Trophoblast cell (in vitro differentiated cells and primary cell): ENCODE measurements around the gene SLC6A18. TPM values are rescaled to one million over a fixed set of nuclear protein-coding genes. Genes with fewer than 3 reads are reported as not detected.

Experiments
- DNase-seq, 2 donors: peaks; one replicate each; pipeline ENCODE4 v3.0.0-alpha.2; 2016
- H2AFZ ChIP-seq: 2 replicates; pipeline ENCODE4 v1.6.1; 2013; ENCODE audit warnings: low read length, moderate library complexity, mild to moderate bottlenecking; ENCODE audit not compliant: insufficient read depth, poor library complexity
- H2AK5ac ChIP-seq: 2 replicates; pipeline ENCODE4 v1.6.1; 2013; ENCODE audit warnings: mild to moderate bottlenecking, low read length
- H2BK120ac ChIP-seq: 2 replicates; pipeline ENCODE4 v1.6.1; 2013; ENCODE audit warnings: low read length, mild to moderate bottlenecking, moderate library complexity; ENCODE audit not compliant: insufficient read depth, poor library complexity
- H2BK12ac ChIP-seq: 2 replicates; pipeline ENCODE4 v1.6.1; 2013; ENCODE audit warnings: mild to moderate bottlenecking, low read length, moderate library complexity
- H2BK5ac ChIP-seq: 2 replicates; pipeline ENCODE4 v1.6.1; 2013; ENCODE audit warnings: low read length, low read depth, moderate library complexity, mild to moderate bottlenecking; ENCODE audit not compliant: poor library complexity
- H3K14ac ChIP-seq: 2 replicates; pipeline ENCODE4 v1.6.1; 2013; ENCODE audit warnings: mild to moderate bottlenecking, low read length
- H3K18ac ChIP-seq: 2 replicates; pipeline ENCODE4 v1.6.1; 2013; ENCODE audit warnings: mild to moderate bottlenecking, low read length
- H3K23ac ChIP-seq: 2 replicates; pipeline ENCODE4 v1.6.1; 2013; ENCODE audit warnings: low read length
- H3K27ac ChIP-seq: 2 replicates; pipeline ENCODE4 v1.5.1; 2013; ENCODE audit warnings: low read depth, mild to moderate bottlenecking, inconsistent platforms, low read length, moderate library complexity
- H3K27me3 ChIP-seq: 2 replicates; pipeline ENCODE4 v1.6.1; 2013; ENCODE audit warnings: inconsistent platforms, mild to moderate bottlenecking, low read length, moderate library complexity; ENCODE audit not compliant: insufficient read depth
- H3K36me3 ChIP-seq, 2 experiments: 1 replicate in 1 of 2; 2 replicates in 1 of 2; pipeline ENCODE4 v1.6.1; 2013; ENCODE audit warnings: low read length in 2 of 2, mild to moderate bottlenecking in 2 of 2, moderate library complexity in 1 of 2; ENCODE audit not compliant: insufficient read depth in 2 of 2, control insufficient read depth in 1 of 2
- H3K4ac ChIP-seq: 2 replicates; pipeline ENCODE4 v1.6.1; 2013; ENCODE audit warnings: low read depth, mild to moderate bottlenecking, low read length, moderate library complexity
- H3K4me1 ChIP-seq, 2 experiments: 1 replicate in 1 of 2; 2 replicates in 1 of 2; pipeline ENCODE4 v1.6.1; 2013; ENCODE audit warnings: low read length in 2 of 2, mild to moderate bottlenecking in 2 of 2, moderate library complexity in 1 of 2; ENCODE audit not compliant: insufficient read depth in 2 of 2, control insufficient read depth in 1 of 2
- H3K4me2 ChIP-seq: 2 replicates; pipeline ENCODE4 v1.6.1; 2013; ENCODE audit warnings: inconsistent platforms, mild to moderate bottlenecking, low read length, moderate library complexity
- H3K4me3 ChIP-seq: 2 replicates; pipeline ENCODE4 v1.5.1; 2013; ENCODE audit warnings: mild to moderate bottlenecking, low read depth, low read length, inconsistent platforms
- H3K79me1 ChIP-seq: one replicate; pipeline ENCODE4 v1.6.1; 2013; ENCODE audit warnings: low read length
- H3K79me2 ChIP-seq: 2 replicates; pipeline ENCODE4 v1.6.1; 2013; ENCODE audit warnings: low read length, mild to moderate bottlenecking; ENCODE audit not compliant: control insufficient read depth, insufficient read depth, poor library complexity
- H3K9ac ChIP-seq: 2 replicates; pipeline ENCODE4 v1.6.1; 2013; ENCODE audit warnings: mild to moderate bottlenecking, low read length
- H3K9me3 ChIP-seq: 2 replicates; pipeline ENCODE4 v1.6.1; 2013; ENCODE audit warnings: low read depth, mild to moderate bottlenecking, control low read depth, inconsistent platforms, low read length; ENCODE audit not compliant: insufficient read depth
- H4K12ac ChIP-seq: 2 replicates; pipeline ENCODE4 v1.6.1; 2013; ENCODE audit warnings: low read depth, mild to moderate bottlenecking, low read length, moderate library complexity
- H4K8ac ChIP-seq: 2 replicates; pipeline ENCODE4 v1.6.1; 2013; ENCODE audit warnings: low read depth, mild to moderate bottlenecking, low read length, moderate library complexity
- H4K91ac ChIP-seq: one replicate; pipeline ENCODE4 v1.6.1; 2013; ENCODE audit warnings: low read depth, mild to moderate bottlenecking, low read length, moderate library complexity
- WGBS: extraction: QIAGEN DNeasy Blood & Tissue Kit; methylation state at CpG from one replicate; pipeline ENCODE4 v1.1.7; 2013; ENCODE audit warnings: missing lambda C conversion rate; ENCODE audit not compliant: insufficient read length, insufficient coverage; ENCODE audit errors: extremely low coverage; 5-methylcytosine and 5-hydroxymethylcytosine counted together
- polyA plus RNA-seq: library from polyadenylated mRNA; stranded (reverse); fragments of 200-250 nt; gene quantifications from 2 replicates; pipeline ENCODE4 v1.2.3, GENCODE V29; 2013

The SLC6A18 gene, protein sequence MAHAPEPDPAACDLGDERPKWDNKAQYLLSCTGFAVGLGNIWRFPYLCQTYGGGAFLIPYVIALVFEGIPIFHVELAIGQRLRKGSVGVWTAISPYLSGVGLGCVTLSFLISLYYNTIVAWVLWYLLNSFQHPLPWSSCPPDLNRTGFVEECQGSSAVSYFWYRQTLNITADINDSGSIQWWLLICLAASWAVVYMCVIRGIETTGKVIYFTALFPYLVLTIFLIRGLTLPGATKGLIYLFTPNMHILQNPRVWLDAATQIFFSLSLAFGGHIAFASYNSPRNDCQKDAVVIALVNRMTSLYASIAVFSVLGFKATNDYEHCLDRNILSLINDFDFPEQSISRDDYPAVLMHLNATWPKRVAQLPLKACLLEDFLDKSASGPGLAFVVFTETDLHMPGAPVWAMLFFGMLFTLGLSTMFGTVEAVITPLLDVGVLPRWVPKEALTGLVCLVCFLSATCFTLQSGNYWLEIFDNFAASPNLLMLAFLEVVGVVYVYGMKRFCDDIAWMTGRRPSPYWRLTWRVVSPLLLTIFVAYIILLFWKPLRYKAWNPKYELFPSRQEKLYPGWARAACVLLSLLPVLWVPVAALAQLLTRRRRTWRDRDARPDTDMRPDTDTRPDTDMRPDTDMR
- not detected in 2 replicates for polyA plus RNA-seq

GRCh38 chr5:1225081-1225480, at the start of gene SLC6A18:
TSS of gene SLC6A18 (plus strand) at chr5:1225381. CDS start at chr5:1225478, 97 bp downstream.
- Histone ChIP-seq H3K79me1 (no peaks in the 10 kb centered on the region), H2AK5ac (no peak within 1 kb of the TSS), H3K79me2 (no peaks in the 10 kb centered on the region), H3K9ac (no peak within 1 kb of the TSS), H4K91ac (no peak within 1 kb of the TSS), H3K9me3 (peaks cover 12% of the 10 kb centered on the region), H4K12ac (no peak within 1 kb of the TSS), H3K4me2 (no peak within 1 kb of the TSS), H3K4ac (no peak within 1 kb of the TSS), H3K27me3 (no peaks in the 10 kb centered on the region), H3K4me1 (no peaks in the 10 kb centered on the region), H3K14ac (no peak within 1 kb of the TSS), H3K27ac (no peak within 1 kb of the TSS), H2BK12ac (no peak within 1 kb of the TSS), H2BK5ac (no peak within 1 kb of the TSS), H3K36me3 (no peaks in the 10 kb centered on the region), H2BK120ac (no peak within 1 kb of the TSS), H4K8ac (no peak within 1 kb of the TSS), H3K23ac (no peak within 1 kb of the TSS), H3K18ac (no peak within 1 kb of the TSS), H3K4me3 (no peak within 1 kb of the TSS), H2AFZ (no peak within 1 kb of the TSS)
- no peak for DNase-seq
- WGBS = no CpG with 5 or more reads among the region's 11 CpGs

DNA sequence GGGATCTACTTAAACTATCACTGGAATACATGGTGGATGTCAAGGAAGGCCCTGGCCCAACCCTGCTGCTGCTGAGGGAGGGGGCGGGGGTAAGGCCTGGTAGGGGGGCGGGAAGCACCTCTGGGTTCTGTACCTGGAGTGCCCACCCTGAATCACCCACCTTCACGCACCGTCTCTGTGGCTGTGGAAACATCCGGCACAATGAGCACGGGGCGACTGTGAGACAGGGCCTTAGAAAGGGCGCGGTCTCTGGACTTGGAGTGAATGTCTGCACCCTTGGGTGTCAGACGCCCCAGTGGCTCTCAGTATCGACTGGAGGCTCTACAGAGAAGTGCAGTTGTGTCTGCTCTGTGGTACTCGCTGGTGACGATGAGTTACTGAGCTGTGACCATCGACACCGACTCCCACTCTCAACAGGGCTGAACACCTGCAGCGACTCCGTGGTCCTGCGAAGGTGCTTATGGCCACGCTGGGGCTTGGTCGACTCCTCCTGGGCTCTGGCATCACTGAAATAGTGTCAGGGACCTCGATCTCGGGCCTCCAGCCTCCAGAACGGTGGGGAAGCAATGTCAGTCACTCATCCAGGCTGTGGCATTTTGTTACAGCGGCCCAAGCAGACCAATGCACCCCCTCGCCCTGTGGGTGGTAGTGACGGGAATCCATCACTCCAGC, 49.2 kb upstream of the SLC6A18 start:
- DNase-seq = no peak
- Histone ChIP-seq H4K8ac (no peak overlapping the region), H2BK120ac (no peak overlapping the region), H3K4me1 (no peaks in the 10 kb centered on the region), H3K4me3 (no peak overlapping the region), H3K23ac (no peak overlapping the region), H2AFZ (no peak overlapping the region), H4K91ac (no peak overlapping the region), H3K27me3 (no peaks in the 10 kb centered on the region), H3K9me3 (peaks cover 2% of the 10 kb centered on the region), H3K4me2 (no peak overlapping the region), H3K4ac (no peak overlapping the region), H2AK5ac (no peak overlapping the region), H3K79me1 (no peaks in the 10 kb centered on the region), H3K9ac (no peak overlapping the region), H3K36me3 (no peaks in the 10 kb centered on the region), H2BK12ac (no peak overlapping the region), H3K79me2 (no peaks in the 10 kb centered on the region), H3K27ac (no peak overlapping the region), H2BK5ac (no peak overlapping the region), H3K14ac (no peak overlapping the region), H3K18ac (no peak overlapping the region), H4K12ac (no peak overlapping the region)
- no CpG with 5 or more reads among the region's 26 CpGs for WGBS

GRCh38 chr5:1176473-1177391, 48.4 kb upstream of the SLC6A18 start:
- Histone ChIP-seq H2BK5ac (no peak overlapping the region), H3K9me3 (peaks cover 2% of the 10 kb centered on the region), H3K27ac (no peak overlapping the region), H3K4ac (no peak overlapping the region), H3K4me2 (no peak overlapping the region), H2AFZ (no peak overlapping the region), H3K18ac (no peak overlapping the region), H2BK12ac (no peak overlapping the region), H3K79me1 (no peaks in the 10 kb centered on the region), H3K79me2 (no peaks in the 10 kb centered on the region), H3K4me3 (no peak overlapping the region), H3K4me1 (no peaks in the 10 kb centered on the region), H4K91ac (no peak overlapping the region), H4K12ac (no peak overlapping the region), H3K36me3 (no peaks in the 10 kb centered on the region), H3K14ac (no peak overlapping the region), H3K9ac (no peak overlapping the region), H3K27me3 (no peaks in the 10 kb centered on the region), H3K23ac (no peak overlapping the region), H2AK5ac (no peak overlapping the region), H4K8ac (no peak overlapping the region), H2BK120ac (no peak overlapping the region)
- no CpG with 5 or more reads among the region's 42 CpGs for WGBS
- no peak for DNase-seq
